ENCODE data around the gene EIPR1.
A peak's percentile ranks its signal among the peaks of the same experiment; 100 is the strongest.

Gene EIPR1

GRCh38 chr2:3377612-3378432 is at the start of gene EIPR1:
Gene EIPR1 (minus strand): TSS chr2:3377818. CDS start chr2:3377689, 129 bp downstream.
- peak; percentile 92 for DNase-seq (ENCODE audit: low read depth)

DNA sequence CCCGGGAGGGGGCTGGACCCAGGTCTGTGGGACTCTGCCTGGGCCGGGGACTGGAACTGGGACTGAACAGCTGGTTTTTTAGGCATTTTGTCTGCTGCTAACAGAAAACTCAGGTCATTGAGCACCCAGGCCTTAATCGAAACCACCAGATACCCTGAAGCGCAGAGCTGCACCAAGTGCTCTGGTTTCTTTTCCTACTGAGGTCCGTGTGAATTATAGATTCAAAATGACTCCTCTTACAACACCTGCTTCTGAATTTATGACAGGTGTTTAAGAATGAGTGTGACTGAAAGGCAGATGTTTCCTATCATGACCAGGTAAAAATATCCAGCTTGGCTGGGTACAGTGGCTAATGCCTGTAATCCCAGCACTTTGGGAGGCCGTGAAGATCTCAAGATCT is 49.7 kb upstream of the EIPR1 start:
- no peak for DNase-seq (ENCODE audit: low read depth)

DNA sequence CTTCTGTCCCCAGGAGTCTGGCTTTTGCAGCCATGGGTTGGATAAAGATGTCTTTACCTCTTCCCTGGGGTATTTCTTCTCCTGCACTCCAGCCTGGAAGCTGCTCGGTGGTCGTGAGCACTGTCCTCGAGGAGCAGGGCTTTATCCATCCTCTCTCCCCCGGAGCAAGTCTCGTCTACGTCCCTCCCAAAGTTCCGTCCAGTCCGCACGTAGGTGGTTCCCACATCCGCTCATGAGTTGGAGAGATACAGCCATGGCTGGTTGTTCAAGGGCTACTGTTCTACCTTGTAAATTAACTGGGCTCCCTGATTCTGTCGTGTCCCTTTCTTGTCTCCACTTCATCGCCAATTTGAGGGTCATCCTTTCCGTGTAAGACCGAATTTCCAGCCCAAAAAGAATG is 49.0 kb upstream of the EIPR1 start:
- DNase-seq (ENCODE audit: low read depth): no peak

DNA sequence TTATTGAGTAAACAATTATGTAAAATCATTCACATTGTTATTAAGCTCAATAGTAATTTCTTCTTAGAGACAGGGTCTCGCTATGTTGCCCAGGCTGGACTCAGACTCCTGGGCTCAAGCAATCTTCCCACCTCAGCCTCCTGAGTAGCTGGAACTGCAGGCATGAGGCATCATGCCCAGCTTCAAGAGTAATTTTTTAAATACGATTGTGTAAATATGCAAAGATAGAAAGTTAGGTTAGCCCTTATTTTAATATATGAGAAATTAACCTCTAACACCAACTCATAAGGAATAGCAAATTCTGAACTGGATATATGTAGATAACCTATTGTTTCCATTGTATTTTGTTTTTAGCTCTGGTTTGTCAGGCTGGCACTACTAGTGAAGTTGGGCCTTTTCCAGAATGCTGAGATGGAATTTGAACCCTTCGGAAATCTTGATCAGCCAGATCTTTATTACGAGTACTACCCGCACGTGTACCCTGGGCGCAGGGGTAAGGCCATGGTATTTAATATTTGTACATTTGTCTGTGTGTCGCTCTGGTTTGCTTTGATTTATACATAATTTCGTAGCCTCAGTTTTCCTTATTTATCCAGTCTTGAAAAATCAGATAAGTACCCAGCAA is 46.7 kb upstream of the EIPR1 start:
- DNase-seq (ENCODE audit: low read depth): no peak

GRCh38 chr2:3423492-3424170 is 46.0 kb upstream of the EIPR1 start:
- no peak for DNase-seq (ENCODE audit: low read depth)

GRCh38 chr2:3422161-3422779 is 44.7 kb upstream of the EIPR1 start:
- DNase-seq (ENCODE audit: low read depth): no peak

GRCh38 chr2:3421580-3421979 is 44.0 kb upstream of the EIPR1 start:
- no peak for DNase-seq (ENCODE audit: low read depth)

GRCh38 chr2:3420769-3421397 is 43.3 kb upstream of the EIPR1 start:
- DNase-seq (ENCODE audit: low read depth): no peak

DNA sequence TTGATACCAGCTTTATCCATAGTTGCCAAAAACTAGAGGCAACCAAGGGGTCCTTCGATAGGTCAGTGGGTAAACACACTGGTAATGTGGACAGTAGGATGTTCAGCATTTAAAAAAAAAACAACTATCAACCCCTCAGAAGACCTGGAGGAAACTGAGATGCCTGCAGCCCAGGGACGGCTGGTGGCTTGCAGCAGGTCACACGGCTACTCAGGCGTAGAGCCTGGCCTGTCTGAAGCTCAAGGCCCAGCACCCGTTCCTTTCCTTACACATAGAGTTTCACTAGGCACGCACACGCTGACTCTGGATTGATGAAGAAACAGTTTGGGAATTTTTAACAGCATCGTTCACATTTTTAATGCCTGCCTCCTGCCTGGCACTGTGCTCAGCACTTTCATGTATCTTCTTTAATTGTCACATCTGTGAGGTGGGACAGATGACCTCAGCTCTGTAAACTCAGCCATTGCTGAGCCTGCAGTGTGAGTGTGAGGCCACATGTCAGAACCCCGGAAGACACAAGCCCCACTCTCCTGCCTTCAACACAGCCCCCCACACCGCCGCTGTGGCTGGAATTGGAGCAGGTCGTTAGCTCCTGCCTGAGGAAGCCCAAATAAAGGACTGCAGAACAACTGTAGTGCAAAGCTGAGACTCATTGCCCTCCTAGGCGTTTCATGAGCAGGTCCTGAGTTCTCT is 42.6 kb upstream of the EIPR1 start:
- DNase-seq (ENCODE audit: low read depth): no peak

DNA sequence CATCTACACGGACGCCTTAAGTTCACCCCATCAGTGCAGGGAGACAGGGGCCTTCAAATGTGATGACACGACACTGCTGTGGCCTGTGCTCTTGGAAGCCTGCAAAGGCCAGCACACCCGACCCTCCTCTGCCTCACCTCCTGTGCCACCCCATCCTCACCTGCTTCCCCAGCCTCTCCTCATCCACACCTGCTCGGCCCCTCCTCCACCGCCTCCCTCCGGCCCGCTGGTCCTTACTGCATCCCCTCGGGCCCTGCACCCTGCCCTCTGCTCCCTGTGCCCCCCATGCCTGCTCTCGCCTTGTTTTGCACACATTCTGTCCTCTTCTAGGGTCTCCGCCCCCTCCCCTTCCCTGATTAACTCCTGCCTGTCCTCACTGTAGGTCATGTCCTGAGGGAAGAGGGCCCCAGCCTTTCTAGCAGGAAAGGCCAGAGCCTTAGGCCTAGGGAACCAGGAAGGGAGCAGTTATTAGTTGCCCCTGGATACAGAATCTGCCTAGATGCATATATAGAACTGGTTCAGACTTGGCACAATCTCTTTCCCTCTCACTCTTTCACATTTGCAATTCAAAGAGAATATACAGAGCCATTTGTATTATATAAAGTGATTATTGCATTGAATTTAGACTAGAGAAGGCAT is 41.3 kb upstream of the EIPR1 start:
- DNase-seq (ENCODE audit: low read depth): no peak

- no peak for DNase-seq (ENCODE audit: low read depth)
Observed at GRCh38 chr2:3414133-3414860, 36.7 kb upstream of the EIPR1 start.

DNA sequence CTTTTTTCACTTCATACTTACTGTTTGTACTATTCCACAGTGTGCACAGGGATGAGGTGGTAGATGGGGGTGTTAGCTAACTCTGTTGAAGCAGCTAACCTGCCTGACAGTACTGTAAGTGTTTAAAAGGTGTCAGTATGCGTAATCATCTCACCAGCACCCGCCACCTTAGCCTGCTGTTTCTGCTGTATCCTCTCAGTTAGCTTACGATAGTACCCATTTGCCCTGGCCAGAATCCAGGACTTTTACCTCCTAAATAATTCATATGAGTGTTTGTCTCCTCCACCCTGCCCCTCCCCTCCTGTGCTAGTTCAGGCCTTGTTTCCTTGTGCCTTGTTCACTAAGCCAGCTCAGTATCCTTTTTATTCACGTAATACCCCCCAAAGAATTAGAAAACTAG is 36.1 kb upstream of the EIPR1 start:
- DNase-seq (ENCODE audit: low read depth): no peak

DNA sequence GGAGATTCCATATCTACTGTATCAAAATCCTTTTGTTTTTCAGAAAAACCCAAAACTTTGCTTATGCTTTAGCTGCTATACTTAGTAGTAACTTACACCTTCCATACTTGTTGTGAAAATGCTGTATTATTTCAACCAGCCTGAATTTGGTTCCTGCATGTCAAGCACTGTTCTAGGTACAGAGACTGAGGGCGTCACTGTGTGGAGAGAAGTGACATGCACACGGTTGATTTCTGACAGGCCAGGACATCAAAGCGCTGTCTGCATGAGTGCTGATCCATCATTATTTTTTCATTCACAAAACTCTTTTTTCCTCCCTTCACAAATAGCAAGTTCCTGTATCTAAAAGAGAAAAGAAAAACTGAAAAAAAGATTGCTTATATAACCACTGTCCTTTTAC is 33.5 kb upstream of the EIPR1 start:
- no peak for DNase-seq (ENCODE audit: low read depth)

- DNase-seq (ENCODE audit: low read depth): no peak
Observed at GRCh38 chr2:3409627-3410170, 32.1 kb upstream of the EIPR1 start.

DNA sequence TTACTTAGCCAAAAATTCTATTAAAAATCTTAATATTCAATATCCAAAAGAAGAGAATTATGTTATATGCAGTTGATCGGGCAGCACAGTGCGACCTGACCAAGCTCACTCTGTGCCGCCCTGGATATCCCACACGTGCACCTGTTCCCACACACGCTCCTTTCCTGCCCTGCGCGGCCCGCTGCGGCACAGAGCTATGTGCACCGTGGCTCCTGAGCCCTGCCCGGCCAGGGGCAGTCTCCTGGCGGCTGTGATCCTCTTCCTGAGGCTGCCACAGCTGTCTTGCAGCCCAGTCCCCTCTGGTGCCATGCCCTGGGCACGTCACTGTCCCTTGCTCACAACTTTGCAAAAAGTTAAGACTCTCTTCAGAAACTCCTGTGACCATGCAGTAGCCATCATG is 31.2 kb upstream of the EIPR1 start:
- no peak for DNase-seq (ENCODE audit: low read depth)

DNA sequence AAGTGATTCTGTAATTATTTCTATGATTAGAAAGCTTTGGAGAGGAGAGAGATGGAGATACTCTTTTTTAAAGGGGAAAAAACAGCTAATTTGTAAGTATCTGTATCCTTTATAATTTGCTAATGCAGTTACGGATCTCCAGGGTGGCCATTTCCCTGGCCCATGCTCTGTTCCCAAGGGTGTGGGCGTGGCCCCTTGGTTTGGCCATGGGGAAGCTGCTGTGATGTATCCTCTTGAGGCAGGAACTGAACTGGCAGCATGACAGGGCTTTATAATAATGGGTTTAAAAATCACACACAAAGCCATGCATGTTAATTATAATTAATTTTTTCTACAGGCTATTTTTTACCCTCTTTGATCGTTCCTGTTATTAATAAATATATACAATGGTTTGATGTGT is 28.9 kb upstream of the EIPR1 start:
- no peak for DNase-seq (ENCODE audit: low read depth)

DNA sequence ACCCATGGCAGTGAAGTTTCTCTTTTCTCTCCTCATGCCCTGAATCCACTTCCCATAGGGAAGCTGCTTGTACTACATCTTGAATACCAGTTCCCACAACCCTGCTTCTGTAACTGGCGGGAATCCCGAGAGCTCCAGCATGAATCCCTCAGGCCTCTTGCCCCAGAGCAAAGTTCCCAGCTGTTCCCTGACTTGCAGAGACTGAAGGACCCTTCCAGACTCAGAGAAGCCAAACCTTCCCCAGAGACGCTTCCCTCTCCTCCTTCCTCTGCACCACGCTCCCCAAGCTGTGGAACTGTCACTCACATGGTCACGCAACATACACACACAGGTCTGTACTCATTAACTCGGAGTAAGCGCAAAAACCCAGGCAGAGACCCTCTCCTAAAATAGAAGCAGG is 28.3 kb upstream of the EIPR1 start:
- no peak for DNase-seq (ENCODE audit: low read depth)

DNA sequence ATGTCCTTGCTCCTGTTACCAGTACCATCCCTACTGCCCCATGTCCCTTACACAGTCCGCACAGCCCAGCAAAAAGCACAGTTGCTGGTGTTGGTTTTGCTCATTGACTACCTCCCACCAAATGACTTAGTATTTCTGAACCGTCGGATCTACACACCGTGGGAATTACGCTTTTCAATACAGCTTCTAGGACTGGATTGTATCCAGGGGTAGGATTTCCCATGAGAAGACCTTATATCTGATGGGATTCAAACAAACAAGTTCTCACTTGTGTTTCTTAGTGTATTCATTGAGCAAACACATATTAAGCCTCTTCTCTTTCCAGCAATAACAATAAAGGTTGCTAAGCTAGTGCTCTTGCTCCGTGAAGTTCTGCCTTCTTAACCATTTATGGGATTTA is 27.7 kb upstream of the EIPR1 start:
- no peak for DNase-seq (ENCODE audit: low read depth)

- DNase-seq (ENCODE audit: low read depth): no peak
Observed at GRCh38 chr2:3404349-3404894, 26.8 kb upstream of the EIPR1 start.

Data from fibroblast of the conjunctiva (primary cell).